ENCODE measurements around the gene MRTFA. TPM values are rescaled to one million over a fixed set of nuclear protein-coding genes. Genes with fewer than 3 reads are reported as not detected.
A peak's percentile ranks its signal among the peaks of the same experiment; 100 is the strongest.
"Not testable (repeated sequence)": the region's sequence is repeated elsewhere in the genome, so short reads cannot be mapped to it uniquely, and the experiment has no call there.

Gene MRTFA
- total RNA-seq, 1 donor from 2014 or later = 77.7 TPM

GRCh38 chr22:40627612-40628011, 8.9 kb downstream of the MRTFA start:
- no peak for DNase-seq (ENCODE audit: low read depth)

GRCh38 chr22:40626851-40627250, 9.7 kb downstream of the MRTFA start:
- no peak for DNase-seq (ENCODE audit: low read depth)

- DNase-seq (ENCODE audit: low read depth) = not testable (repeated sequence)
These were observed 10.7 kb downstream of the MRTFA start for GRCh38 chr22:40625794-40626193.

GRCh38 chr22:40625281-40625680, 11.2 kb downstream of the MRTFA start:
- DNase-seq (ENCODE audit: low read depth) = not testable (repeated sequence)

- no peak for DNase-seq (ENCODE audit: low read depth)
These were observed 11.7 kb downstream of the MRTFA start for GRCh38 chr22:40624770-40625169.

GRCh38 chr22:40621309-40622151, 15.0 kb downstream of the MRTFA start:
- no peak for DNase-seq (ENCODE audit: low read depth)

- peak; percentile 73 for DNase-seq (ENCODE audit: low read depth)
These were observed 16.0 kb downstream of the MRTFA start for GRCh38 chr22:40620464-40621046.

GRCh38 chr22:40618400-40618799, 18.1 kb downstream of the MRTFA start:
- DNase-seq (ENCODE audit: low read depth) = no peak

GRCh38 chr22:40616578-40616977, 19.9 kb downstream of the MRTFA start:
- no peak for DNase-seq (ENCODE audit: low read depth)

GRCh38 chr22:40613067-40613466, 23.5 kb downstream of the MRTFA start:
- DNase-seq (ENCODE audit: low read depth) = peak; percentile 69

- DNase-seq (ENCODE audit: low read depth) = no peak
These were observed 24.2 kb downstream of the MRTFA start for GRCh38 chr22:40612291-40612751.

- DNase-seq (ENCODE audit: low read depth) = no peak
These were observed 24.9 kb downstream of the MRTFA start for GRCh38 chr22:40611606-40612005.

GRCh38 chr22:40610329-40610850, 26.1 kb downstream of the MRTFA start:
- DNase-seq (ENCODE audit: low read depth) = no peak

GRCh38 chr22:40609216-40609615, 27.3 kb downstream of the MRTFA start:
- no peak for DNase-seq (ENCODE audit: low read depth)

GRCh38 chr22:40607506-40607905, 29.0 kb downstream of the MRTFA start:
- no peak for DNase-seq (ENCODE audit: low read depth)

- no peak for DNase-seq (ENCODE audit: low read depth)
These were observed 30.2 kb downstream of the MRTFA start for GRCh38 chr22:40606306-40606705.

GRCh38 chr22:40605761-40606160, 30.8 kb downstream of the MRTFA start:
- DNase-seq (ENCODE audit: low read depth) = peak; percentile 49

- DNase-seq (ENCODE audit: low read depth) = peak; percentile 63
These were observed 33.4 kb downstream of the MRTFA start for GRCh38 chr22:40603088-40603605.

- no peak for DNase-seq (ENCODE audit: low read depth)
These were observed 34.3 kb downstream of the MRTFA start for GRCh38 chr22:40602231-40602630.

GRCh38 chr22:40599731-40600130, 36.8 kb downstream of the MRTFA start:
- no peak for DNase-seq (ENCODE audit: low read depth)

GRCh38 chr22:40598712-40599111, 37.8 kb downstream of the MRTFA start:
- not testable (repeated sequence) for DNase-seq (ENCODE audit: low read depth)

- peak; percentile 73 for DNase-seq (ENCODE audit: low read depth)
These were observed 38.7 kb downstream of the MRTFA start for GRCh38 chr22:40597526-40598430.
